HG02870 (cell line): ENCODE results near the gene CPT1A.
"Not testable (repeated sequence)": the region's sequence is repeated elsewhere in the genome, so short reads cannot be mapped to it uniquely, and the experiment has no call there.

Source experiments
- ATAC-seq: cut with Tn5 transposase; IDR thresholded peaks from one replicate; pipeline ENCODE4 v1.9.1; 2021; ENCODE audit warnings: mild to moderate bottlenecking, moderate library complexity; ENCODE audit not compliant: unreplicated experiment

The CPT1A gene

GRCh38 chr11:68841718-68842426 lies at the start of gene CPT1A:
Gene CPT1A (minus strand): TSS chr11:68841916. CDS start chr11:68815474, 26,442 bp downstream.
- ATAC-seq = no peak

GRCh38 chr11:68890490-68891231 lies 48.9 kb upstream of the CPT1A start:
- no peak for ATAC-seq

GRCh38 chr11:68889948-68890446 lies 48.3 kb upstream of the CPT1A start:
- ATAC-seq = no peak

GRCh38 chr11:68884827-68885226 lies 43.1 kb upstream of the CPT1A start:
- ATAC-seq = not testable (repeated sequence)

- ATAC-seq = no peak
Observed at GRCh38 chr11:68882391-68882790, 40.7 kb upstream of the CPT1A start.

- ATAC-seq = no peak
Observed at GRCh38 chr11:68881320-68881719, 39.6 kb upstream of the CPT1A start.

GRCh38 chr11:68880851-68881250 lies 39.1 kb upstream of the CPT1A start:
- no peak for ATAC-seq

- ATAC-seq = no peak
Observed at GRCh38 chr11:68878022-68878421, 36.3 kb upstream of the CPT1A start.

GRCh38 chr11:68872216-68873003 lies 30.7 kb upstream of the CPT1A start:
- no peak for ATAC-seq

- ATAC-seq = no peak
Observed at GRCh38 chr11:68870470-68870869, 28.8 kb upstream of the CPT1A start.

GRCh38 chr11:68868221-68868835 lies 26.6 kb upstream of the CPT1A start:
- no peak for ATAC-seq

GRCh38 chr11:68867066-68867465 lies 25.4 kb upstream of the CPT1A start:
- ATAC-seq = no peak

- ATAC-seq = no peak
Observed at GRCh38 chr11:68865241-68865640, 23.5 kb upstream of the CPT1A start.

GRCh38 chr11:68863553-68864265 lies 22.0 kb upstream of the CPT1A start:
- ATAC-seq = no peak

- ATAC-seq = no peak
Observed at GRCh38 chr11:68862421-68862820, 20.7 kb upstream of the CPT1A start.

- no peak for ATAC-seq
Observed at GRCh38 chr11:68859123-68859522, 17.4 kb upstream of the CPT1A start.

- ATAC-seq = no peak
Observed at GRCh38 chr11:68857037-68857586, 15.4 kb upstream of the CPT1A start.

- not testable (repeated sequence) for ATAC-seq
Observed at GRCh38 chr11:68856425-68857030, 14.8 kb upstream of the CPT1A start.

- ATAC-seq = no peak
Observed at GRCh38 chr11:68855205-68855981, 13.7 kb upstream of the CPT1A start.
